Osteocyte (in vitro differentiated cells): ENCODE measurements around the gene GALNT2. TPM values are rescaled to one million over a fixed set of nuclear protein-coding genes. Genes with fewer than 3 reads are reported as not detected.

Source experiments
- DNase-seq: peaks from one replicate; pipeline ENCODE4 v3.0.0; 2021; ENCODE audit warnings: mixed read lengths; ENCODE audit not compliant: unreplicated experiment; ENCODE audit errors: extremely low spot score
- H3K27ac Mint-ChIP-seq: one replicate; pipeline ENCODE4 v1.8.0; 2021; ENCODE audit warnings: mild to moderate bottlenecking, mixed read lengths; ENCODE audit not compliant: unreplicated experiment
- H3K27me3 Mint-ChIP-seq: one replicate; pipeline ENCODE4 v1.8.0; 2021; ENCODE audit warnings: mixed read lengths; ENCODE audit not compliant: unreplicated experiment
- H3K36me3 Mint-ChIP-seq: one replicate; pipeline ENCODE4 v1.8.0; 2021; ENCODE audit warnings: mixed read lengths; ENCODE audit not compliant: unreplicated experiment
- H3K4me1 Mint-ChIP-seq: one replicate; pipeline ENCODE4 v1.8.0; 2021; ENCODE audit warnings: mixed read lengths; ENCODE audit not compliant: unreplicated experiment
- H3K4me3 Mint-ChIP-seq: one replicate; pipeline ENCODE4 v1.8.0; 2021; ENCODE audit warnings: mild to moderate bottlenecking, moderate library complexity, mixed read lengths; ENCODE audit not compliant: unreplicated experiment
- H3K9me3 Mint-ChIP-seq: one replicate; pipeline ENCODE4 v1.8.0; 2021; ENCODE audit warnings: mixed read lengths; ENCODE audit not compliant: unreplicated experiment
- CTCF ChIP-seq: fragments of 200-600 bp; sonication (generic); IDR thresholded peaks from 2 replicates; pipeline ENCODE4 v1.5.0; 2021; ENCODE audit warnings: antibody characterized with exemption, mild to moderate bottlenecking, moderate library complexity
- total RNA-seq: library from RNA; stranded (reverse); gene quantifications from 2 replicates; pipeline ENCODE4 v1.2.1, GENCODE V29; 2021

GALNT2 gene
- total RNA-seq, 1 donor from 2014 or later = 149 TPM

GRCh38 chr1:230236301-230237008 lies 169.4 kb downstream of the GALNT2 start:
- no peak overlapping the region for H3K27ac Mint-ChIP-seq
- H3K9me3 Mint-ChIP-seq = peaks cover 9% of the 10 kb centered on the region
- H3K36me3 Mint-ChIP-seq = peaks cover 39% of the 10 kb centered on the region
- DNase-seq = peak; percentile 11
- TF ChIP-seq CTCF = no peak
- H3K27me3 Mint-ChIP-seq = no peaks in the 10 kb centered on the region
- peaks cover 13% of the 10 kb centered on the region for H3K4me1 Mint-ChIP-seq
- H3K4me3 Mint-ChIP-seq = no peak overlapping the region

GRCh38 chr1:230237009-230237370 lies 170.0 kb downstream of the GALNT2 start:
- H3K4me1 Mint-ChIP-seq = peaks cover 8% of the 10 kb centered on the region
- peaks cover 9% of the 10 kb centered on the region for H3K9me3 Mint-ChIP-seq
- H3K36me3 Mint-ChIP-seq = peaks cover 44% of the 10 kb centered on the region
- H3K4me3 Mint-ChIP-seq = no peak overlapping the region
- H3K27me3 Mint-ChIP-seq = no peaks in the 10 kb centered on the region
- no peak overlapping the region for H3K27ac Mint-ChIP-seq
- no peak for DNase-seq
- TF ChIP-seq CTCF = no peak

- TF ChIP-seq CTCF = no peak
- no peak overlapping the region for H3K27ac Mint-ChIP-seq
- H3K36me3 Mint-ChIP-seq = peaks cover 47% of the 10 kb centered on the region
- H3K9me3 Mint-ChIP-seq = peaks cover 9% of the 10 kb centered on the region
- peak; percentile 15 for DNase-seq
- no peaks in the 10 kb centered on the region for H3K27me3 Mint-ChIP-seq
- H3K4me1 Mint-ChIP-seq = peaks cover under 1% of the 10 kb centered on the region
- H3K4me3 Mint-ChIP-seq = no peak overlapping the region
Observed at GRCh38 chr1:230237805-230238204, 170.8 kb downstream of the GALNT2 start.

- TF ChIP-seq CTCF = no peak
- Mint-ChIP-seq H3K4me3 (no peak overlapping the region), H3K27me3 (no peaks in the 10 kb centered on the region), H3K27ac (peak overlapping the region; percentile 1), H3K4me1 (peaks cover 2% of the 10 kb centered on the region), H3K9me3 (peaks cover 9% of the 10 kb centered on the region), H3K36me3 (peaks cover 53% of the 10 kb centered on the region)
- peak; percentile 8 for DNase-seq
Observed at GRCh38 chr1:230240446-230241086, 173.5 kb downstream of the GALNT2 start.

GRCh38 chr1:230242326-230242725 lies 175.3 kb downstream of the GALNT2 start:
- peaks cover 55% of the 10 kb centered on the region for H3K36me3 Mint-ChIP-seq
- peak; percentile 21 for DNase-seq
- H3K27ac Mint-ChIP-seq = no peak overlapping the region
- H3K27me3 Mint-ChIP-seq = no peaks in the 10 kb centered on the region
- peaks cover 9% of the 10 kb centered on the region for H3K9me3 Mint-ChIP-seq
- TF ChIP-seq CTCF = no peak
- peaks cover 2% of the 10 kb centered on the region for H3K4me1 Mint-ChIP-seq
- H3K4me3 Mint-ChIP-seq = no peak overlapping the region
